HEK293 (cell line): Measurements from ENCODE around the gene VPS33A.
A peak's percentile ranks its signal among the peaks of the same experiment; 100 is the strongest.

Source experiments
- BCL11A ChIP-seq: fragments of 450-650 bp; formaldehyde crosslinking; IDR thresholded peaks from 2 replicates; pipeline ENCODE4 v1.5.1; 2016; ENCODE audit warnings: low read depth, missing biosample characterization, missing genetic modification characterization
- GLI4 ChIP-seq: fragments of 450-650 bp; formaldehyde crosslinking; IDR thresholded peaks from 2 replicates; pipeline ENCODE4 v1.5.1; 2016; ENCODE audit warnings: missing biosample characterization, missing genetic modification characterization
- REST ChIP-seq: fragments of 450-650 bp; formaldehyde crosslinking; IDR thresholded peaks from 2 replicates; pipeline ENCODE4 v1.5.1; 2016; ENCODE audit warnings: missing biosample characterization, missing genetic modification characterization
- TRIM28 ChIP-seq: IDR thresholded peaks from 2 replicates; pipeline ENCODE4 v1.6.1; 2011; ENCODE audit warnings: low read length, control low read depth, borderline replicate concordance
- ZBTB48 ChIP-seq: fragments of 450-650 bp; formaldehyde crosslinking; IDR thresholded peaks from 2 replicates; pipeline ENCODE4 v1.5.1; 2016; ENCODE audit warnings: missing biosample characterization, missing genetic modification characterization
- ZNF132 ChIP-seq: fragments of 450-650 bp; formaldehyde crosslinking; IDR thresholded peaks from 2 replicates; pipeline ENCODE4 v1.5.1; 2017; ENCODE audit warnings: missing biosample characterization, missing genetic modification characterization, borderline replicate concordance
- ZNF146 ChIP-seq: fragments of 450-650 bp; formaldehyde crosslinking; IDR thresholded peaks from 2 replicates; pipeline ENCODE4 v1.5.1; 2016; ENCODE audit warnings: missing biosample characterization, missing genetic modification characterization
- ZNF16 ChIP-seq: fragments of 450-650 bp; formaldehyde crosslinking; IDR thresholded peaks from 2 replicates; pipeline ENCODE4 v1.5.1; 2016; ENCODE audit warnings: low read depth, missing biosample characterization, missing genetic modification characterization
- ZNF19 ChIP-seq: fragments of 450-650 bp; formaldehyde crosslinking; IDR thresholded peaks from 2 replicates; pipeline ENCODE4; 2016; ENCODE audit warnings: missing biosample characterization, missing genetic modification characterization, low read depth
- ZNF239 ChIP-seq: fragments of 450-650 bp; formaldehyde crosslinking; IDR thresholded peaks from 2 replicates; pipeline ENCODE4 v1.5.1; 2016; ENCODE audit warnings: missing biosample characterization, missing genetic modification characterization
- ZNF26 ChIP-seq: fragments of 450-650 bp; formaldehyde crosslinking; IDR thresholded peaks from 2 replicates; pipeline ENCODE4 v1.5.1; 2016; ENCODE audit warnings: missing biosample characterization, missing genetic modification characterization
- ZNF394 ChIP-seq: fragments of 450-650 bp; formaldehyde crosslinking; IDR thresholded peaks from 2 replicates; pipeline ENCODE4 v1.5.1; 2016; ENCODE audit warnings: missing biosample characterization, missing genetic modification characterization, mild to moderate bottlenecking, moderate library complexity, borderline replicate concordance
- ZNF398 ChIP-seq: fragments of 450-650 bp; formaldehyde crosslinking; IDR thresholded peaks from 2 replicates; pipeline ENCODE4 v1.5.1; 2017; ENCODE audit warnings: missing biosample characterization, missing genetic modification characterization
- ZNF549 ChIP-seq: fragments of 450-650 bp; IDR thresholded peaks from 2 replicates; pipeline ENCODE4 v1.5.1; 2018; ENCODE audit warnings: missing biosample characterization, missing genetic modification characterization, mild to moderate bottlenecking, inconsistent platforms, moderate library complexity
- ZNF776 ChIP-seq: fragments of 450-650 bp; formaldehyde crosslinking; IDR thresholded peaks from 2 replicates; pipeline ENCODE4 v1.5.0; 2017; ENCODE audit warnings: missing biosample characterization, missing genetic modification characterization, borderline replicate concordance
- ZNF792 ChIP-seq: fragments of 450-650 bp; formaldehyde crosslinking; IDR thresholded peaks from 2 replicates; pipeline ENCODE4 v1.5.1; 2016; ENCODE audit warnings: missing biosample characterization, missing genetic modification characterization
- ZSCAN5A ChIP-seq: fragments of 450-650 bp; formaldehyde crosslinking; IDR thresholded peaks from 2 replicates; pipeline ENCODE4 v1.5.1; 2016; ENCODE audit warnings: missing biosample characterization, missing genetic modification characterization
- TF ChIP-seq, protein P1 (sequence below): fragments of 450-650 bp; formaldehyde crosslinking; IDR thresholded peaks from 2 replicates; pipeline ENCODE4 v1.5.1; 2016; ENCODE audit warnings: missing biosample characterization, missing genetic modification characterization
- TF ChIP-seq, protein P2 (sequence below): IDR thresholded peaks from 2 replicates; pipeline ENCODE4 v1.6.1; 2011; ENCODE audit warnings: mild to moderate bottlenecking, low read depth, low read length, borderline replicate concordance
- TF ChIP-seq, protein P3 (sequence below): fragments of 450-650 bp; formaldehyde crosslinking; IDR thresholded peaks from 2 replicates; pipeline ENCODE4 v1.5.1; 2016; ENCODE audit warnings: missing biosample characterization, missing genetic modification characterization
- TF ChIP-seq, protein P4 (sequence below): fragments of 450-650 bp; formaldehyde crosslinking; IDR thresholded peaks from 2 replicates; pipeline ENCODE4 v1.5.1; 2016; ENCODE audit warnings: missing biosample characterization, missing genetic modification characterization, borderline replicate concordance

VPS33A gene

GRCh38 chr12:122203301-122204166 is 62.8 kb downstream of the VPS33A start, which contains the start of gene B3GNT4 (continued):
- TF ChIP-seq ZNF549 (no peak), ZNF394 (no peak), ZNF132 (no peak), ZNF16 (tag by site-specific recombination) (no peak), ZNF398 (tag by site-specific recombination) (peak; percentile 76), ZNF792 (tag by site-specific recombination) (no peak), ZNF146 (tag by site-specific recombination) (no peak), ZNF19 (tag by site-specific recombination) (no peak), ZNF239 (tag by site-specific recombination) (no peak), REST (tag by site-specific recombination) (no peak), ZBTB48 (no peak), ZNF776 (no peak), GLI4 (tag by site-specific recombination) (no peak), ZSCAN5A (tag by site-specific recombination) (no peak), BCL11A (tag by site-specific recombination) (no peak), TRIM28 (no peak), ZNF26 (tag by site-specific recombination) (no peak)
- TF ChIP-seq, protein P1, sequence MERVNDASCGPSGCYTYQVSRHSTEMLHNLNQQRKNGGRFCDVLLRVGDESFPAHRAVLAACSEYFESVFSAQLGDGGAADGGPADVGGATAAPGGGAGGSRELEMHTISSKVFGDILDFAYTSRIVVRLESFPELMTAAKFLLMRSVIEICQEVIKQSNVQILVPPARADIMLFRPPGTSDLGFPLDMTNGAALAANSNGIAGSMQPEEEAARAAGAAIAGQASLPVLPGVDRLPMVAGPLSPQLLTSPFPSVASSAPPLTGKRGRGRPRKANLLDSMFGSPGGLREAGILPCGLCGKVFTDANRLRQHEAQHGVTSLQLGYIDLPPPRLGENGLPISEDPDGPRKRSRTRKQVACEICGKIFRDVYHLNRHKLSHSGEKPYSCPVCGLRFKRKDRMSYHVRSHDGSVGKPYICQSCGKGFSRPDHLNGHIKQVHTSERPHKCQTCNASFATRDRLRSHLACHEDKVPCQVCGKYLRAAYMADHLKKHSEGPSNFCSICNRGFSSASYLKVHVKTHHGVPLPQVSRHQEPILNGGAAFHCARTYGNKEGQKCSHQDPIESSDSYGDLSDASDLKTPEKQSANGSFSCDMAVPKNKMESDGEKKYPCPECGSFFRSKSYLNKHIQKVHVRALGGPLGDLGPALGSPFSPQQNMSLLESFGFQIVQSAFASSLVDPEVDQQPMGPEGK, result peak; percentile 55; the same call in 1 of the 2 replicates
- TF ChIP-seq, protein P2, sequence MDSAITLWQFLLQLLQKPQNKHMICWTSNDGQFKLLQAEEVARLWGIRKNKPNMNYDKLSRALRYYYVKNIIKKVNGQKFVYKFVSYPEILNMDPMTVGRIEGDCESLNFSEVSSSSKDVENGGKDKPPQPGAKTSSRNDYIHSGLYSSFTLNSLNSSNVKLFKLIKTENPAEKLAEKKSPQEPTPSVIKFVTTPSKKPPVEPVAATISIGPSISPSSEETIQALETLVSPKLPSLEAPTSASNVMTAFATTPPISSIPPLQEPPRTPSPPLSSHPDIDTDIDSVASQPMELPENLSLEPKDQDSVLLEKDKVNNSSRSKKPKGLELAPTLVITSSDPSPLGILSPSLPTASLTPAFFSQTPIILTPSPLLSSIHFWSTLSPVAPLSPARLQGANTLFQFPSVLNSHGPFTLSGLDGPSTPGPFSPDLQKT, result no peak
- TF ChIP-seq, protein P3, sequence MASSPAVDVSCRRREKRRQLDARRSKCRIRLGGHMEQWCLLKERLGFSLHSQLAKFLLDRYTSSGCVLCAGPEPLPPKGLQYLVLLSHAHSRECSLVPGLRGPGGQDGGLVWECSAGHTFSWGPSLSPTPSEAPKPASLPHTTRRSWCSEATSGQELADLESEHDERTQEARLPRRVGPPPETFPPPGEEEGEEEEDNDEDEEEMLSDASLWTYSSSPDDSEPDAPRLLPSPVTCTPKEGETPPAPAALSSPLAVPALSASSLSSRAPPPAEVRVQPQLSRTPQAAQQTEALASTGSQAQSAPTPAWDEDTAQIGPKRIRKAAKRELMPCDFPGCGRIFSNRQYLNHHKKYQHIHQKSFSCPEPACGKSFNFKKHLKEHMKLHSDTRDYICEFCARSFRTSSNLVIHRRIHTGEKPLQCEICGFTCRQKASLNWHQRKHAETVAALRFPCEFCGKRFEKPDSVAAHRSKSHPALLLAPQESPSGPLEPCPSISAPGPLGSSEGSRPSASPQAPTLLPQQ, result no peak
- TF ChIP-seq, protein P4, sequence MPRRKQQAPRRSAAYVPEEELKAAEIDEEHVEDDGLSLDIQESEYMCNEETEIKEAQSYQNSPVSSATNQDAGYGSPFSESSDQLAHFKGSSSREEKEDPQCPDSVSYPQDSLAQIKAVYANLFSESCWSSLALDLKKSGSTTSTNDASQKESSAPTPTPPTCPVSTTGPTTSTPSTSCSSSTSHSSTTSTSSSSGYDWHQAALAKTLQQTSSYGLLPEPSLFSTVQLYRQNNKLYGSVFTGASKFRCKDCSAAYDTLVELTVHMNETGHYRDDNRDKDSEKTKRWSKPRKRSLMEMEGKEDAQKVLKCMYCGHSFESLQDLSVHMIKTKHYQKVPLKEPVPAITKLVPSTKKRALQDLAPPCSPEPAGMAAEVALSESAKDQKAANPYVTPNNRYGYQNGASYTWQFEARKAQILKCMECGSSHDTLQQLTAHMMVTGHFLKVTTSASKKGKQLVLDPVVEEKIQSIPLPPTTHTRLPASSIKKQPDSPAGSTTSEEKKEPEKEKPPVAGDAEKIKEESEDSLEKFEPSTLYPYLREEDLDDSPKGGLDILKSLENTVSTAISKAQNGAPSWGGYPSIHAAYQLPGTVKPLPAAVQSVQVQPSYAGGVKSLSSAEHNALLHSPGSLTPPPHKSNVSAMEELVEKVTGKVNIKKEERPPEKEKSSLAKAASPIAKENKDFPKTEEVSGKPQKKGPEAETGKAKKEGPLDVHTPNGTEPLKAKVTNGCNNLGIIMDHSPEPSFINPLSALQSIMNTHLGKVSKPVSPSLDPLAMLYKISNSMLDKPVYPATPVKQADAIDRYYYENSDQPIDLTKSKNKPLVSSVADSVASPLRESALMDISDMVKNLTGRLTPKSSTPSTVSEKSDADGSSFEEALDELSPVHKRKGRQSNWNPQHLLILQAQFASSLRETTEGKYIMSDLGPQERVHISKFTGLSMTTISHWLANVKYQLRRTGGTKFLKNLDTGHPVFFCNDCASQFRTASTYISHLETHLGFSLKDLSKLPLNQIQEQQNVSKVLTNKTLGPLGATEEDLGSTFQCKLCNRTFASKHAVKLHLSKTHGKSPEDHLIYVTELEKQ (tag by site-specific recombination), result no peak
